WTC11 (cell line): Measurements from ENCODE around the gene CNOT10. TPM values are rescaled to one million over a fixed set of nuclear protein-coding genes. Genes with fewer than 3 reads are reported as not detected.

Experiments
- ATAC-seq: fragments of 200-7000 bp; cut with Tn5 transposase; 2 replicates; pipeline ENCODE4 v1.10.0; 2021; ENCODE audit warnings: mild to moderate bottlenecking, moderate library complexity
- CTCF ChIA-PET: fragments of 300-600 bp; sonication (Branson Sonifier 250); formaldehyde crosslinking; loops from one replicate; lab custom pipeline; 2021; ENCODE audit warnings: antibody characterized with exemption; lab: Charles Lee
- POLR2A ChIA-PET: fragments of 350-600 bp; sonication (Branson Sonifier 250); formaldehyde crosslinking; loops from one replicate; lab custom pipeline; 2021; ENCODE audit warnings: antibody characterized with exemption; lab: Charles Lee
- DNase-seq: peaks from one replicate; pipeline ENCODE4 v3.0.0; 2021; ENCODE audit warnings: low spot score
- H3K27ac Mint-ChIP-seq: 2 replicates; pipeline ENCODE4 v1.8.0; 2021; ENCODE audit warnings: mixed read lengths
- H3K27me3 Mint-ChIP-seq: 2 replicates; pipeline ENCODE4 v1.8.0; 2021; ENCODE audit warnings: low read depth, mild to moderate bottlenecking, moderate library complexity, mixed read lengths
- H3K36me3 Mint-ChIP-seq: 2 replicates; pipeline ENCODE4 v1.8.0; 2021; ENCODE audit warnings: mixed read lengths
- H3K4me1 Mint-ChIP-seq: 2 replicates; pipeline ENCODE4 v1.8.0; 2022; ENCODE audit warnings: mixed read lengths
- H3K4me3 Mint-ChIP-seq: 2 replicates; pipeline ENCODE4 v1.8.0; 2021; ENCODE audit warnings: mild to moderate bottlenecking, moderate library complexity, mixed read lengths
- H3K9me3 Mint-ChIP-seq: 2 replicates; pipeline ENCODE4 v1.8.0; 2021; ENCODE audit warnings: mixed read lengths
- CDX4 ChIP-seq: fragments of 250-450 bp; sonication (Bioruptor Pico); IDR thresholded peaks from 2 replicates; pipeline ENCODE4 v1.9.0; 2021; ENCODE audit warnings: moderate library complexity, mild to moderate bottlenecking, inconsistent platforms, borderline replicate concordance
- CREM ChIP-seq: sonication (generic); formaldehyde crosslinking; IDR thresholded peaks from 2 replicates; pipeline ENCODE4 v1.8.1; 2022; ENCODE audit warnings: mild to moderate bottlenecking, missing genetic modification reagents, moderate library complexity
- EMX1 ChIP-seq: fragments of 250-450 bp; sonication (Bioruptor Pico); IDR thresholded peaks from 2 replicates; pipeline ENCODE4 v1.8.0; 2021; ENCODE audit warnings: mild to moderate bottlenecking
- ESRRA ChIP-seq: sonication (generic); formaldehyde crosslinking; IDR thresholded peaks from 2 replicates; pipeline ENCODE4 v1.8.1; 2022; ENCODE audit warnings: mild to moderate bottlenecking, missing genetic modification reagents, borderline replicate concordance
- ETV6 ChIP-seq: sonication (generic); formaldehyde crosslinking; IDR thresholded peaks from 2 replicates; pipeline ENCODE4 v1.8.1; 2022; ENCODE audit warnings: mild to moderate bottlenecking, missing genetic modification reagents
- FOXJ3 ChIP-seq: sonication (generic); formaldehyde crosslinking; IDR thresholded peaks from 2 replicates; pipeline ENCODE4 v1.9.0; 2021; ENCODE audit warnings: missing genetic modification reagents, mild to moderate bottlenecking, borderline replicate concordance
- FOXK1 ChIP-seq: sonication (generic); formaldehyde crosslinking; IDR thresholded peaks from 2 replicates; pipeline ENCODE4 v1.8.0; 2022; ENCODE audit warnings: mild to moderate bottlenecking, moderate library complexity, missing genetic modification reagents
- FOXP1 ChIP-seq: sonication (generic); formaldehyde crosslinking; IDR thresholded peaks from 2 replicates; pipeline ENCODE4 v1.8.0; 2022; ENCODE audit warnings: missing genetic modification reagents, mild to moderate bottlenecking, moderate library complexity, borderline replicate concordance
- GABPB1 ChIP-seq: sonication (generic); formaldehyde crosslinking; IDR thresholded peaks from 2 replicates; pipeline ENCODE4 v1.8.1; 2023; ENCODE audit warnings: mild to moderate bottlenecking, missing genetic modification reagents
- GTF2I ChIP-seq: fragments of 250-450 bp; sonication (Bioruptor Pico); conservative IDR thresholded peaks from 2 replicates; pipeline ENCODE4 v1.4.0; 2021; ENCODE audit warnings: mild to moderate bottlenecking
- HMGXB4 ChIP-seq: sonication (generic); formaldehyde crosslinking; IDR thresholded peaks from 2 replicates; pipeline ENCODE4 v1.8.1; 2023; ENCODE audit warnings: mild to moderate bottlenecking, moderate library complexity, missing genetic modification reagents
- KAT7 ChIP-seq: sonication (generic); formaldehyde crosslinking; IDR thresholded peaks from 2 replicates; pipeline ENCODE4 v1.8.1; 2023; ENCODE audit warnings: missing genetic modification reagents, mild to moderate bottlenecking, borderline replicate concordance
- MYBL2 ChIP-seq: sonication (generic); formaldehyde crosslinking; IDR thresholded peaks from 2 replicates; pipeline ENCODE4 v1.8.1; 2023; ENCODE audit warnings: mild to moderate bottlenecking, moderate library complexity, missing genetic modification reagents
- NFE2L1 ChIP-seq: sonication (generic); formaldehyde crosslinking; IDR thresholded peaks from 2 replicates; pipeline ENCODE4 v1.8.1; 2023; ENCODE audit warnings: missing genetic modification reagents
- NFYB ChIP-seq: sonication (generic); formaldehyde crosslinking; conservative IDR thresholded peaks from 2 replicates; pipeline ENCODE4 v1.8.0; 2022; ENCODE audit warnings: low read depth, missing genetic modification reagents
- NR1H2 ChIP-seq: sonication (generic); formaldehyde crosslinking; IDR thresholded peaks from 2 replicates; pipeline ENCODE4 v1.9.0; 2021; ENCODE audit warnings: mild to moderate bottlenecking, moderate library complexity, missing genetic modification reagents
- OVOL2 ChIP-seq: fragments of 250-450 bp; sonication (Bioruptor Pico); IDR thresholded peaks from 2 replicates; pipeline ENCODE4 v1.9.0; 2021; ENCODE audit warnings: mild to moderate bottlenecking, borderline replicate concordance
- SMAD3 ChIP-seq: sonication (generic); formaldehyde crosslinking; IDR thresholded peaks from 2 replicates; pipeline ENCODE4 v1.8.0; 2022; ENCODE audit warnings: missing genetic modification reagents, mild to moderate bottlenecking, borderline replicate concordance
- SOX15 ChIP-seq: fragments of 250-450 bp; sonication (Bioruptor Pico); IDR thresholded peaks from 2 replicates; pipeline ENCODE4 v1.9.0; 2021; ENCODE audit warnings: mild to moderate bottlenecking
- SP1 ChIP-seq: sonication (generic); formaldehyde crosslinking; conservative IDR thresholded peaks from 2 replicates; pipeline ENCODE4 v1.8.1; 2022; ENCODE audit warnings: missing genetic modification reagents
- TCF7 ChIP-seq: sonication (generic); formaldehyde crosslinking; IDR thresholded peaks from 2 replicates; pipeline ENCODE4 v1.8.0; 2022; ENCODE audit warnings: mild to moderate bottlenecking, low read depth, missing genetic modification reagents, moderate library complexity
- ZNF281 ChIP-seq: sonication (generic); formaldehyde crosslinking; IDR thresholded peaks from 2 replicates; pipeline ENCODE4 v1.8.0; 2023; ENCODE audit warnings: mild to moderate bottlenecking, missing genetic modification reagents
- total RNA-seq: library from RNA; stranded (reverse); gene quantifications from 3 replicates; pipeline ENCODE4 v1.2.3, GENCODE V29; 2021
- TF ChIP-seq, protein P1 (sequence below): fragments of 250-450 bp; sonication (Bioruptor Pico); IDR thresholded peaks from 2 replicates; pipeline ENCODE4 v1.8.0; 2021; ENCODE audit warnings: mild to moderate bottlenecking
- TF ChIP-seq, protein P2 (sequence below): sonication (generic); formaldehyde crosslinking; IDR thresholded peaks from 2 replicates; pipeline ENCODE4 v1.8.0; 2022; ENCODE audit warnings: mild to moderate bottlenecking, missing genetic modification reagents
- TF ChIP-seq, protein P3 (sequence below): sonication (generic); formaldehyde crosslinking; IDR thresholded peaks from 2 replicates; pipeline ENCODE4 v1.8.0; 2022; ENCODE audit warnings: mild to moderate bottlenecking, missing genetic modification reagents
- TF ChIP-seq, protein P4 (sequence below): fragments of 250-450 bp; sonication (Bioruptor Pico); IDR thresholded peaks from 2 replicates; pipeline ENCODE4 v1.9.0; 2021; ENCODE audit warnings: mild to moderate bottlenecking
- TF ChIP-seq, protein P5 (sequence below): fragments of 200-600 bp; IDR thresholded peaks from 2 replicates; pipeline ENCODE4 v1.8.0; 2022; ENCODE audit warnings: antibody characterized with exemption

Gene CNOT10
- total RNA-seq, 1 experiment from 2014 or later = 38.7 TPM

GRCh38 chr3:32684800-32685542 lies at the start of gene CNOT10 (continued):
- TF ChIP-seq HMGXB4 (CRISPR knock-in tag) (peak; percentile 72; the same call in 1 of the 2 replicates), CDX4 (CRISPR knock-in tag) (no peak), GTF2I (CRISPR knock-in tag) (no peak), KAT7 (CRISPR knock-in tag) (0 out of 2 replicates have a peak, but pooled peaks have one; percentile 82), ETV6 (CRISPR knock-in tag) (peak; percentile 85; the same call in 1 of the 2 replicates), FOXP1 (peak; percentile 69; the same call in 1 of the 2 replicates), FOXK1 (peak; percentile 73), ESRRA (CRISPR knock-in tag) (peak; percentile 39; the same call in 1 of the 2 replicates), NFYB (CRISPR knock-in tag) (no peak), NR1H2 (CRISPR knock-in tag) (no peak), GABPB1 (peak; percentile 58; the same call in 1 of the 2 replicates), NFE2L1 (CRISPR knock-in tag) (no peak), SP1 (CRISPR knock-in tag) (peak; percentile 83)
- TF ChIP-seq, protein P1, sequence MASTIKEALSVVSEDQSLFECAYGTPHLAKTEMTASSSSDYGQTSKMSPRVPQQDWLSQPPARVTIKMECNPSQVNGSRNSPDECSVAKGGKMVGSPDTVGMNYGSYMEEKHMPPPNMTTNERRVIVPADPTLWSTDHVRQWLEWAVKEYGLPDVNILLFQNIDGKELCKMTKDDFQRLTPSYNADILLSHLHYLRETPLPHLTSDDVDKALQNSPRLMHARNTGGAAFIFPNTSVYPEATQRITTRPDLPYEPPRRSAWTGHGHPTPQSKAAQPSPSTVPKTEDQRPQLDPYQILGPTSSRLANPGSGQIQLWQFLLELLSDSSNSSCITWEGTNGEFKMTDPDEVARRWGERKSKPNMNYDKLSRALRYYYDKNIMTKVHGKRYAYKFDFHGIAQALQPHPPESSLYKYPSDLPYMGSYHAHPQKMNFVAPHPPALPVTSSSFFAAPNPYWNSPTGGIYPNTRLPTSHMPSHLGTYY (CRISPR knock-in tag) = no peak
- TF ChIP-seq, protein P2, sequence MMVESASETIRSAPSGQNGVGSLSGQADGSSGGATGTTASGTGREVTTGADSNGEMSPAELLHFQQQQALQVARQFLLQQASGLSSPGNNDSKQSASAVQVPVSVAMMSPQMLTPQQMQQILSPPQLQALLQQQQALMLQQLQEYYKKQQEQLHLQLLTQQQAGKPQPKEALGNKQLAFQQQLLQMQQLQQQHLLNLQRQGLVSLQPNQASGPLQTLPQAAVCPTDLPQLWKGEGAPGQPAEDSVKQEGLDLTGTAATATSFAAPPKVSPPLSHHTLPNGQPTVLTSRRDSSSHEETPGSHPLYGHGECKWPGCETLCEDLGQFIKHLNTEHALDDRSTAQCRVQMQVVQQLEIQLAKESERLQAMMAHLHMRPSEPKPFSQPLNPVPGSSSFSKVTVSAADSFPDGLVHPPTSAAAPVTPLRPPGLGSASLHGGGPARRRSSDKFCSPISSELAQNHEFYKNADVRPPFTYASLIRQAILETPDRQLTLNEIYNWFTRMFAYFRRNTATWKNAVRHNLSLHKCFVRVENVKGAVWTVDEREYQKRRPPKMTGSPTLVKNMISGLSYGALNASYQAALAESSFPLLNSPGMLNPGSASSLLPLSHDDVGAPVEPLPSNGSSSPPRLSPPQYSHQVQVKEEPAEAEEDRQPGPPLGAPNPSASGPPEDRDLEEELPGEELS (CRISPR knock-in tag) = peak; percentile 20; the same call in 1 of the 2 replicates
- TF ChIP-seq, protein P3, sequence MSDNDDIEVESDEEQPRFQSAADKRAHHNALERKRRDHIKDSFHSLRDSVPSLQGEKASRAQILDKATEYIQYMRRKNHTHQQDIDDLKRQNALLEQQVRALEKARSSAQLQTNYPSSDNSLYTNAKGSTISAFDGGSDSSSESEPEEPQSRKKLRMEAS (CRISPR knock-in tag) = peak; percentile 81

GRCh38 chr3:32640939-32641338 lies 44.0 kb upstream of the CNOT10 start:
- DNase-seq (no peak), ATAC-seq (no peak)
- Mint-ChIP-seq H3K9me3 (no peaks in the 10 kb centered on the region), H3K4me3 (no peak overlapping the region), H3K27me3 (no peaks in the 10 kb centered on the region), H3K4me1 (peaks cover 2% of the 10 kb centered on the region; the same call in 1 of the 2 replicates), H3K36me3 (no peaks in the 10 kb centered on the region), H3K27ac (no peak overlapping the region)
- ChIA-PET CTCF (no interaction called here), POLR2A (no interaction called here)
- TF ChIP-seq FOXJ3 (CRISPR knock-in tag) (no peak), ZNF281 (CRISPR knock-in tag) (no peak), EMX1 (CRISPR knock-in tag) (no peak), SMAD3 (CRISPR knock-in tag) (no peak), MYBL2 (CRISPR knock-in tag) (no peak), SOX15 (CRISPR knock-in tag) (no peak), CREM (CRISPR knock-in tag) (no peak), TCF7 (CRISPR knock-in tag) (no peak), OVOL2 (no peak)
- TF ChIP-seq, protein P4, sequence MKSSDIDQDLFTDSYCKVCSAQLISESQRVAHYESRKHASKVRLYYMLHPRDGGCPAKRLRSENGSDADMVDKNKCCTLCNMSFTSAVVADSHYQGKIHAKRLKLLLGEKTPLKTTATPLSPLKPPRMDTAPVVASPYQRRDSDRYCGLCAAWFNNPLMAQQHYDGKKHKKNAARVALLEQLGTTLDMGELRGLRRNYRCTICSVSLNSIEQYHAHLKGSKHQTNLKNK (CRISPR knock-in tag) = no peak
- TF ChIP-seq, protein P5, sequence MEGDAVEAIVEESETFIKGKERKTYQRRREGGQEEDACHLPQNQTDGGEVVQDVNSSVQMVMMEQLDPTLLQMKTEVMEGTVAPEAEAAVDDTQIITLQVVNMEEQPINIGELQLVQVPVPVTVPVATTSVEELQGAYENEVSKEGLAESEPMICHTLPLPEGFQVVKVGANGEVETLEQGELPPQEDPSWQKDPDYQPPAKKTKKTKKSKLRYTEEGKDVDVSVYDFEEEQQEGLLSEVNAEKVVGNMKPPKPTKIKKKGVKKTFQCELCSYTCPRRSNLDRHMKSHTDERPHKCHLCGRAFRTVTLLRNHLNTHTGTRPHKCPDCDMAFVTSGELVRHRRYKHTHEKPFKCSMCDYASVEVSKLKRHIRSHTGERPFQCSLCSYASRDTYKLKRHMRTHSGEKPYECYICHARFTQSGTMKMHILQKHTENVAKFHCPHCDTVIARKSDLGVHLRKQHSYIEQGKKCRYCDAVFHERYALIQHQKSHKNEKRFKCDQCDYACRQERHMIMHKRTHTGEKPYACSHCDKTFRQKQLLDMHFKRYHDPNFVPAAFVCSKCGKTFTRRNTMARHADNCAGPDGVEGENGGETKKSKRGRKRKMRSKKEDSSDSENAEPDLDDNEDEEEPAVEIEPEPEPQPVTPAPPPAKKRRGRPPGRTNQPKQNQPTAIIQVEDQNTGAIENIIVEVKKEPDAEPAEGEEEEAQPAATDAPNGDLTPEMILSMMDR = no peak
